Ecto neural progenitor cell (in vitro differentiated cells): ENCODE measurements around the gene ARID2.

Source experiments
- DNase-seq: peaks from one replicate; pipeline ENCODE4 v3.0.0-alpha.2; 2018; ENCODE audit warnings: low spot score

Gene ARID2

GRCh38 chr12:45729233-45730083 lies at the start of gene ARID2:
TSS of gene ARID2 (plus strand) at chr12:45729706. CDS start at chr12:45729837, 131 bp downstream.
- peak; percentile 81 for DNase-seq

GRCh38 chr12:45680362-45680761 lies 49.1 kb upstream of the ARID2 start:
- DNase-seq, result no peak

GRCh38 chr12:45681465-45681864 lies 48.0 kb upstream of the ARID2 start:
- DNase-seq, result no peak

- DNase-seq, result no peak
These were observed 43.8 kb upstream of the ARID2 start for GRCh38 chr12:45685680-45686079.

- no peak for DNase-seq
These were observed 42.2 kb upstream of the ARID2 start for GRCh38 chr12:45687081-45688015.

GRCh38 chr12:45688183-45688582 lies 41.3 kb upstream of the ARID2 start:
- no peak for DNase-seq

GRCh38 chr12:45695035-45695434 lies 34.5 kb upstream of the ARID2 start:
- no peak for DNase-seq

- no peak for DNase-seq
These were observed 33.9 kb upstream of the ARID2 start for GRCh38 chr12:45695606-45696005.

GRCh38 chr12:45696049-45696448 lies 33.5 kb upstream of the ARID2 start:
- no peak for DNase-seq

GRCh38 chr12:45697371-45697770 lies 32.1 kb upstream of the ARID2 start:
- DNase-seq, result no peak

- DNase-seq, result no peak
These were observed 28.2 kb upstream of the ARID2 start for GRCh38 chr12:45701296-45701695.

GRCh38 chr12:45703942-45704341 lies 25.6 kb upstream of the ARID2 start:
- no peak for DNase-seq

GRCh38 chr12:45704968-45705367 lies 24.5 kb upstream of the ARID2 start:
- no peak for DNase-seq

GRCh38 chr12:45705404-45705803 lies 24.1 kb upstream of the ARID2 start:
- no peak for DNase-seq

GRCh38 chr12:45707241-45707857 lies 22.2 kb upstream of the ARID2 start:
- DNase-seq, result no peak

GRCh38 chr12:45708363-45708762 lies 21.1 kb upstream of the ARID2 start:
- no peak for DNase-seq

- no peak for DNase-seq
These were observed 20.6 kb upstream of the ARID2 start for GRCh38 chr12:45708901-45709300.

- DNase-seq, result no peak
These were observed 17.2 kb upstream of the ARID2 start for GRCh38 chr12:45712319-45712718.

GRCh38 chr12:45713078-45713477 lies 16.4 kb upstream of the ARID2 start:
- DNase-seq, result no peak

- no peak for DNase-seq
These were observed 11.2 kb upstream of the ARID2 start for GRCh38 chr12:45718306-45718705.

- DNase-seq, result no peak
These were observed 9.4 kb upstream of the ARID2 start for GRCh38 chr12:45720069-45720468.

- DNase-seq, result no peak
These were observed 8.1 kb upstream of the ARID2 start for GRCh38 chr12:45721369-45721768.
